Measurements from ENCODE around the gene MTA2.

The MTA2 gene

DNA sequence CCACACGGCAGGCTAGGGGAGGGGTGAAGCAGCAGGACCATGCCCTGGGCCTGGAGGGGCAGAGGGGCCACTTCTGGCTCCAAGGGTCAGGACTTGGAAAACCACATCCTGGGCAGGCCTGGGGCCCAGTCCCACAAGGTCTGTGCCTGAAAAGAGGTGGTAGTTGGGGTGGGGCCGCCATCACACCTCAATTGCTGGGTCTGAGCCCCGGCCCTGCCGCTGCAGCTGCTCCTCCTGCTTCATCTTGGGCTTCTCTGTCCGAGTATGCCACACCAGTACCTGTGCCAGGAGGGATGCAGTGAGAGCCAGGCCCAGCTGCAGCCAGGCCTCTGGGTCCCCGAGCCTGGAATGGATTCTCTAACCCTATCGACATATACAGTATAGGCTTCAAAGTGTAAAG, 13.9 kb upstream of the MTA2 start:
- CTCF ChIA-PET: no interaction called here
- TF ChIP-seq ZNF785 (tag by site-specific recombination; IDR thresholded peaks at IDR 0.05) (no peak), YY1 (tag by site-specific recombination; IDR thresholded peaks at IDR 0.05) (no peak), ZNF521 (tag by site-specific recombination; IDR thresholded peaks at IDR 0.05) (no peak), KLF8 (tag by site-specific recombination; IDR thresholded peaks at IDR 0.05) (no peak), ZBTB7A (tag by site-specific recombination; IDR thresholded peaks at IDR 0.05; ENCODE audit: low read depth) (no peak), BCL11A (tag by site-specific recombination; IDR thresholded peaks at IDR 0.05; ENCODE audit: low read depth) (no peak), ZNF776 (tag by site-specific recombination; IDR thresholded peaks at IDR 0.05; ENCODE audit: borderline replicate concordance) (no peak), ZNF23 (tag by site-specific recombination; IDR thresholded peaks at IDR 0.05; ENCODE audit: borderline replicate concordance) (no peak), ZNF16 (tag by site-specific recombination; IDR thresholded peaks at IDR 0.05; ENCODE audit: low read depth) (no peak), ZNF140 (tag by site-specific recombination; IDR thresholded peaks at IDR 0.05) (no peak), ZNF214 (tag by site-specific recombination; IDR thresholded peaks at IDR 0.05; ENCODE audit: borderline replicate concordance) (no peak)
- TF ChIP-seq, protein P1, sequence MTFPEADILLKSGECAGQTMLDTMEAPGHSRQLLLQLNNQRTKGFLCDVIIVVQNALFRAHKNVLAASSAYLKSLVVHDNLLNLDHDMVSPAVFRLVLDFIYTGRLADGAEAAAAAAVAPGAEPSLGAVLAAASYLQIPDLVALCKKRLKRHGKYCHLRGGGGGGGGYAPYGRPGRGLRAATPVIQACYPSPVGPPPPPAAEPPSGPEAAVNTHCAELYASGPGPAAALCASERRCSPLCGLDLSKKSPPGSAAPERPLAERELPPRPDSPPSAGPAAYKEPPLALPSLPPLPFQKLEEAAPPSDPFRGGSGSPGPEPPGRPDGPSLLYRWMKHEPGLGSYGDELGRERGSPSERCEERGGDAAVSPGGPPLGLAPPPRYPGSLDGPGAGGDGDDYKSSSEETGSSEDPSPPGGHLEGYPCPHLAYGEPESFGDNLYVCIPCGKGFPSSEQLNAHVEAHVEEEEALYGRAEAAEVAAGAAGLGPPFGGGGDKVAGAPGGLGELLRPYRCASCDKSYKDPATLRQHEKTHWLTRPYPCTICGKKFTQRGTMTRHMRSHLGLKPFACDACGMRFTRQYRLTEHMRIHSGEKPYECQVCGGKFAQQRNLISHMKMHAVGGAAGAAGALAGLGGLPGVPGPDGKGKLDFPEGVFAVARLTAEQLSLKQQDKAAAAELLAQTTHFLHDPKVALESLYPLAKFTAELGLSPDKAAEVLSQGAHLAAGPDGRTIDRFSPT (tag by site-specific recombination; IDR thresholded peaks at IDR 0.05): no peak
- TF ChIP-seq, protein P2, sequence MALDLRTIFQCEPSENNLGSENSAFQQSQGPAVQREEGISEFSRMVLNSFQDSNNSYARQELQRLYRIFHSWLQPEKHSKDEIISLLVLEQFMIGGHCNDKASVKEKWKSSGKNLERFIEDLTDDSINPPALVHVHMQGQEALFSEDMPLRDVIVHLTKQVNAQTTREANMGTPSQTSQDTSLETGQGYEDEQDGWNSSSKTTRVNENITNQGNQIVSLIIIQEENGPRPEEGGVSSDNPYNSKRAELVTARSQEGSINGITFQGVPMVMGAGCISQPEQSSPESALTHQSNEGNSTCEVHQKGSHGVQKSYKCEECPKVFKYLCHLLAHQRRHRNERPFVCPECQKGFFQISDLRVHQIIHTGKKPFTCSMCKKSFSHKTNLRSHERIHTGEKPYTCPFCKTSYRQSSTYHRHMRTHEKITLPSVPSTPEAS (tag by site-specific recombination; IDR thresholded peaks at IDR 0.05): no peak
- TF ChIP-seq, protein P3, sequence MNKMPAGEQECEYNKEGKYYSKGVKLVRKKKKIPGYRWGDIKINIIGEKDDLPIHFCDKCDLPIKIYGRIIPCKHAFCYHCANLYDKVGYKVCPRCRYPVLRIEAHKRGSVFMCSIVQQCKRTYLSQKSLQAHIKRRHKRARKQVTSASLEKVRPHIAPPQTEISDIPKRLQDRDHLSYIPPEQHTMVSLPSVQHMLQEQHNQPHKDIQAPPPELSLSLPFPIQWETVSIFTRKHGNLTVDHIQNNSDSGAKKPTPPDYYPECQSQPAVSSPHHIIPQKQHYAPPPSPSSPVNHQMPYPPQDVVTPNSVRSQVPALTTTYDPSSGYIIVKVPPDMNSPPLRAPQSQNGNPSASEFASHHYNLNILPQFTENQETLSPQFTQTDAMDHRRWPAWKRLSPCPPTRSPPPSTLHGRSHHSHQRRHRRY (tag by site-specific recombination; IDR thresholded peaks at IDR 0.05): no peak
- TF ChIP-seq, protein P4, sequence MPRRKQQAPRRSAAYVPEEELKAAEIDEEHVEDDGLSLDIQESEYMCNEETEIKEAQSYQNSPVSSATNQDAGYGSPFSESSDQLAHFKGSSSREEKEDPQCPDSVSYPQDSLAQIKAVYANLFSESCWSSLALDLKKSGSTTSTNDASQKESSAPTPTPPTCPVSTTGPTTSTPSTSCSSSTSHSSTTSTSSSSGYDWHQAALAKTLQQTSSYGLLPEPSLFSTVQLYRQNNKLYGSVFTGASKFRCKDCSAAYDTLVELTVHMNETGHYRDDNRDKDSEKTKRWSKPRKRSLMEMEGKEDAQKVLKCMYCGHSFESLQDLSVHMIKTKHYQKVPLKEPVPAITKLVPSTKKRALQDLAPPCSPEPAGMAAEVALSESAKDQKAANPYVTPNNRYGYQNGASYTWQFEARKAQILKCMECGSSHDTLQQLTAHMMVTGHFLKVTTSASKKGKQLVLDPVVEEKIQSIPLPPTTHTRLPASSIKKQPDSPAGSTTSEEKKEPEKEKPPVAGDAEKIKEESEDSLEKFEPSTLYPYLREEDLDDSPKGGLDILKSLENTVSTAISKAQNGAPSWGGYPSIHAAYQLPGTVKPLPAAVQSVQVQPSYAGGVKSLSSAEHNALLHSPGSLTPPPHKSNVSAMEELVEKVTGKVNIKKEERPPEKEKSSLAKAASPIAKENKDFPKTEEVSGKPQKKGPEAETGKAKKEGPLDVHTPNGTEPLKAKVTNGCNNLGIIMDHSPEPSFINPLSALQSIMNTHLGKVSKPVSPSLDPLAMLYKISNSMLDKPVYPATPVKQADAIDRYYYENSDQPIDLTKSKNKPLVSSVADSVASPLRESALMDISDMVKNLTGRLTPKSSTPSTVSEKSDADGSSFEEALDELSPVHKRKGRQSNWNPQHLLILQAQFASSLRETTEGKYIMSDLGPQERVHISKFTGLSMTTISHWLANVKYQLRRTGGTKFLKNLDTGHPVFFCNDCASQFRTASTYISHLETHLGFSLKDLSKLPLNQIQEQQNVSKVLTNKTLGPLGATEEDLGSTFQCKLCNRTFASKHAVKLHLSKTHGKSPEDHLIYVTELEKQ (tag by site-specific recombination; IDR thresholded peaks at IDR 0.05; ENCODE audit: borderline replicate concordance): no peak
- Histone ChIP-seq H3K4me3 (ENCODE audit: low read depth, low read length) (no peak overlapping the region), H3K4me1 (ENCODE audit: control insufficient read depth, insufficient read depth, low read length) (no peaks in the 10 kb centered on the region), H3K36me3 (ENCODE audit: control insufficient read depth in 2 of 2, insufficient read depth in 1 of 2, low read length in 2 of 2) (peaks cover 0 to 35% of the 10 kb centered on the region in 2 experiments; a peak in 2 of 3 replicates), H3K9me3 (ENCODE audit: control insufficient read depth, insufficient read depth, low read depth, low read length) (no peaks in the 10 kb centered on the region), H3K27ac (ENCODE audit: extremely low read depth, low read depth, low read length) (no peak overlapping the region)
- POLR2A ChIA-PET: interaction anchor here (0.6 to 1.4 kb wide), 2 partner anchors 24 to 25 kb away, joined by 3 to 7 read pairs; partner anchors contain the start of gene TUT1

DNA sequence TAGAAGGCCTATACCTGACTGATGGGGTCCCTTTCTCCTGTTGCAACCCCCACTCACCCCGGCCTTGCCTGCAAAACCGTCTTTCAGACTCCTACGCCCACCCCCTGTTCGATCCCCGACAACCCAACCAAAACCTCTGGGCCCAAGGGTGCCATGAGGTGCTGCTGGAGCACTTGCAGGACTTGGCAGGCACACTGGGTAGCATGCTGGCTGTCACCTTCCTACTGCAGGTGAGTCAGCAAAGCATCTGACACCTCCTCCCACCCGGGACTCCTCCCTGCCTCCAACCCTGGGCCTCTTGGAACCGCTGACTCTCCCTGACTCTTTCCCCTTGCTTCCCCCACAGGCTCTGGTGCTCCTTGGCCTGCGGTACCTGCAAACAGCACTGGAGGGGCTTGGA, 12.6 kb upstream of the MTA2 start:
- ChIA-PET POLR2A (no interaction called here), CTCF (no interaction called here)
- H3K27ac ChIP-seq (ENCODE audit: extremely low read depth, low read depth, low read length): 0 out of 2 replicates have a peak overlapping the region, but pooled peaks have one; percentile 2
- TF ChIP-seq ZNF624 (tag by site-specific recombination; IDR thresholded peaks at IDR 0.05) (no peak), GLIS2 (tag by site-specific recombination; IDR thresholded peaks at IDR 0.05) (peak; percentile 49; the same call in 1 of the 2 replicates), ZNF600 (tag by site-specific recombination; IDR thresholded peaks at IDR 0.05) (peak; percentile 47; the same call in 1 of the 2 replicates), SP3 (tag by site-specific recombination; IDR thresholded peaks at IDR 0.05) (peak; percentile 38)
- TF ChIP-seq, protein P1 (tag by site-specific recombination; IDR thresholded peaks at IDR 0.05): no peak
- TF ChIP-seq, protein P5, sequence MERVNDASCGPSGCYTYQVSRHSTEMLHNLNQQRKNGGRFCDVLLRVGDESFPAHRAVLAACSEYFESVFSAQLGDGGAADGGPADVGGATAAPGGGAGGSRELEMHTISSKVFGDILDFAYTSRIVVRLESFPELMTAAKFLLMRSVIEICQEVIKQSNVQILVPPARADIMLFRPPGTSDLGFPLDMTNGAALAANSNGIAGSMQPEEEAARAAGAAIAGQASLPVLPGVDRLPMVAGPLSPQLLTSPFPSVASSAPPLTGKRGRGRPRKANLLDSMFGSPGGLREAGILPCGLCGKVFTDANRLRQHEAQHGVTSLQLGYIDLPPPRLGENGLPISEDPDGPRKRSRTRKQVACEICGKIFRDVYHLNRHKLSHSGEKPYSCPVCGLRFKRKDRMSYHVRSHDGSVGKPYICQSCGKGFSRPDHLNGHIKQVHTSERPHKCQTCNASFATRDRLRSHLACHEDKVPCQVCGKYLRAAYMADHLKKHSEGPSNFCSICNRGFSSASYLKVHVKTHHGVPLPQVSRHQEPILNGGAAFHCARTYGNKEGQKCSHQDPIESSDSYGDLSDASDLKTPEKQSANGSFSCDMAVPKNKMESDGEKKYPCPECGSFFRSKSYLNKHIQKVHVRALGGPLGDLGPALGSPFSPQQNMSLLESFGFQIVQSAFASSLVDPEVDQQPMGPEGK (tag by site-specific recombination; IDR thresholded peaks at IDR 0.05): peak; percentile 30; the same call in 1 of the 2 replicates
- TF ChIP-seq, protein P6, sequence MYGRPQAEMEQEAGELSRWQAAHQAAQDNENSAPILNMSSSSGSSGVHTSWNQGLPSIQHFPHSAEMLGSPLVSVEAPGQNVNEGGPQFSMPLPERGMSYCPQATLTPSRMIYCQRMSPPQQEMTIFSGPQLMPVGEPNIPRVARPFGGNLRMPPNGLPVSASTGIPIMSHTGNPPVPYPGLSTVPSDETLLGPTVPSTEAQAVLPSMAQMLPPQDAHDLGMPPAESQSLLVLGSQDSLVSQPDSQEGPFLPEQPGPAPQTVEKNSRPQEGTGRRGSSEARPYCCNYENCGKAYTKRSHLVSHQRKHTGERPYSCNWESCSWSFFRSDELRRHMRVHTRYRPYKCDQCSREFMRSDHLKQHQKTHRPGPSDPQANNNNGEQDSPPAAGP (tag by site-specific recombination; IDR thresholded peaks at IDR 0.05): 0 out of 2 replicates have a peak, but pooled peaks have one; percentile 24

More for the DNA sequence above, 12.6 kb upstream of the MTA2 start:
- Histone ChIP-seq H3K9me3 (ENCODE audit: control insufficient read depth, insufficient read depth, low read depth, low read length) (no peaks in the 10 kb centered on the region), H3K36me3 (ENCODE audit: control insufficient read depth in 2 of 2, insufficient read depth in 1 of 2, low read length in 2 of 2) (peaks cover 0 to 43% of the 10 kb centered on the region in 2 experiments; a peak in 2 of 3 replicates), H3K4me3 (ENCODE audit: low read depth, low read length) (no peak overlapping the region), H3K4me1 (ENCODE audit: control insufficient read depth, insufficient read depth, low read length) (no peaks in the 10 kb centered on the region)

All from HEK293 (cell line).